ENCODE results near the gene ATPAF1.

The ATPAF1 gene

DNA sequence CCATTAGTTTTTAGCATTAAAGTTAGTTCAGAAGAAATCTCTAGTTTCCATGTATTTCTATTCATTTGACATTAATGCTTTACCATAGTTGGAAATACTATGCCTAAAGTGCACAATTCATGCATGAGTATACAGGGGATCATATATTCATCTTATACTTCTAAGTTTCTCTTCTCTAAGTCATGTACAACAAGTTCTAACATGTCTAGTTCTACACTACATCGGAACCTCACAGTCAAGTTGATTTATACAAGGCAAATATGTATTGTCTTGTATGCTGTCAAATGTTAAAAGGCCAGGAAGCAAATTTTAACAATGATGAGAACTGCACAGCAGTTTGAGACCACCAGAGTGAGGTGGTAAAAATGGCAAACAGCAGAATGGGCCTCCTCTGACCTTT, 28.6 kb downstream of the ATPAF1 start:
- Mint-ChIP-seq H3K4me3 (no peak overlapping the region), H3K27ac (peak overlapping the region; percentile 89 to 95 (median 94)), H3K9me3 (no peaks in the 10 kb centered on the region), H3K36me3 (ENCODE audit: low read depth) (peaks cover 42% of the 10 kb centered on the region), H3K27me3 (ENCODE audit: low read depth) (no peaks in the 10 kb centered on the region), H3K4me1 (peaks cover 15% of the 10 kb centered on the region)
- TF ChIP-seq, protein P1, sequence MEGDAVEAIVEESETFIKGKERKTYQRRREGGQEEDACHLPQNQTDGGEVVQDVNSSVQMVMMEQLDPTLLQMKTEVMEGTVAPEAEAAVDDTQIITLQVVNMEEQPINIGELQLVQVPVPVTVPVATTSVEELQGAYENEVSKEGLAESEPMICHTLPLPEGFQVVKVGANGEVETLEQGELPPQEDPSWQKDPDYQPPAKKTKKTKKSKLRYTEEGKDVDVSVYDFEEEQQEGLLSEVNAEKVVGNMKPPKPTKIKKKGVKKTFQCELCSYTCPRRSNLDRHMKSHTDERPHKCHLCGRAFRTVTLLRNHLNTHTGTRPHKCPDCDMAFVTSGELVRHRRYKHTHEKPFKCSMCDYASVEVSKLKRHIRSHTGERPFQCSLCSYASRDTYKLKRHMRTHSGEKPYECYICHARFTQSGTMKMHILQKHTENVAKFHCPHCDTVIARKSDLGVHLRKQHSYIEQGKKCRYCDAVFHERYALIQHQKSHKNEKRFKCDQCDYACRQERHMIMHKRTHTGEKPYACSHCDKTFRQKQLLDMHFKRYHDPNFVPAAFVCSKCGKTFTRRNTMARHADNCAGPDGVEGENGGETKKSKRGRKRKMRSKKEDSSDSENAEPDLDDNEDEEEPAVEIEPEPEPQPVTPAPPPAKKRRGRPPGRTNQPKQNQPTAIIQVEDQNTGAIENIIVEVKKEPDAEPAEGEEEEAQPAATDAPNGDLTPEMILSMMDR (IDR thresholded peaks at IDR 0.05; ENCODE audit: unreplicated experiment in 3 of 3) = no peak

DNA sequence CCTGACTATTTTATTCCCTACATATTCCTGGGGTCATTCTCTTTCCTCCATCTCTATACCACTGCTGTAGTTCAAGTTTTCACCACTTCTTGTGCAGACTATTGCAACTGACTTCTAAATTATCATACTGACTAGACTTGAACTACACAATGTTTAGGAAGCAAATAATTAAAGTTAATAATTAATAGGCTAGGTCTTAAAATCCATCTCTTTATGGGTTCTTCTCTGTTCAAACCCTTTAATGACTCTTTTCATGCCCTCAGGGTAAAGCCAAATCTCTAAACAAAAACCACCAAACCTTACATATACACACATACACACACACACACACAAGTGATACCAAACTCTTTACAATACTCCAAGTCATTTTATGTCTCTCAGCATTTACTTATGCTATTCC, 29.2 kb downstream of the ATPAF1 start:
- H3K36me3 Mint-ChIP-seq (ENCODE audit: low read depth) = peaks cover 48% of the 10 kb centered on the region
- H3K9me3 Mint-ChIP-seq = no peaks in the 10 kb centered on the region
- peaks cover 15% of the 10 kb centered on the region for H3K4me1 Mint-ChIP-seq
- H3K27me3 Mint-ChIP-seq (ENCODE audit: low read depth) = no peaks in the 10 kb centered on the region
- TF ChIP-seq, protein P1 (IDR thresholded peaks at IDR 0.05; ENCODE audit: unreplicated experiment in 3 of 3) = no peak
- peak overlapping the region in 1 of 3 experiments; percentile 11 for H3K4me3 Mint-ChIP-seq
- H3K27ac Mint-ChIP-seq = peak overlapping the region; percentile 89 to 95 (median 94)

DNA sequence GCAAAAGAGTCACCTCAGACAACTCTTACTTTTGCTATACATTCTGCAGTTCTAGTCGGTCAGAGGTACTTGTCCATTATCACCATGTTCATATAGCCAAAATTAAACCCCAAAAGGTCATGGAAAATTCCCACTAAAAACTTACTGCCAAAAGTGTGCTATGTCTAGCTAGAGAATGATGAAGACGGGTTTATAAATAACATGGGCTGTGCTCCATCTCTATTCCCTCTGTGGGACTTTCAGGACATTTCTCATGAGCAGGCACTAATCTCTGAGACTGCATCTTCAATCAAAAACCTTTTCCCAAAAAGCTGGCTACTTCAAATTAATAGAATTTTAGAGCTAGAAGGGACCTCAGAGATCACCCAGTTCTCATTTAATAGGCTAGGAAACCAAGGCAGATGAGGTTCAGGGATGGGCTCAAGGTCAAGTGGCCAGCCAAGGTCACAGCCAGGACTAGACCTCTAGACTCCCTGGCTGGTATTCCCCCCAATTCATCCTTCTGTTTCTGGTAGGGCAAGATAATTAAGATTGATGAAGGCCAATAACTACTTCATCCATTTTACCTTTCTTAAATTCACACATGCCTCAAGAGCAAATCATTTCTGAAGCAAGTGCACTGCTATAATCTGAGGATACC, 30.6 kb downstream of the ATPAF1 start:
- Mint-ChIP-seq H3K27me3 (ENCODE audit: low read depth) (no peaks in the 10 kb centered on the region), H3K36me3 (ENCODE audit: low read depth) (peaks cover 56% of the 10 kb centered on the region), H3K4me1 (peaks cover 10% of the 10 kb centered on the region), H3K27ac (peak overlapping the region in 1 of 3 experiments; percentile 28), H3K4me3 (no peak overlapping the region), H3K9me3 (no peaks in the 10 kb centered on the region)
- TF ChIP-seq, protein P1 (IDR thresholded peaks at IDR 0.05; ENCODE audit: unreplicated experiment in 3 of 3) = no peak

DNA sequence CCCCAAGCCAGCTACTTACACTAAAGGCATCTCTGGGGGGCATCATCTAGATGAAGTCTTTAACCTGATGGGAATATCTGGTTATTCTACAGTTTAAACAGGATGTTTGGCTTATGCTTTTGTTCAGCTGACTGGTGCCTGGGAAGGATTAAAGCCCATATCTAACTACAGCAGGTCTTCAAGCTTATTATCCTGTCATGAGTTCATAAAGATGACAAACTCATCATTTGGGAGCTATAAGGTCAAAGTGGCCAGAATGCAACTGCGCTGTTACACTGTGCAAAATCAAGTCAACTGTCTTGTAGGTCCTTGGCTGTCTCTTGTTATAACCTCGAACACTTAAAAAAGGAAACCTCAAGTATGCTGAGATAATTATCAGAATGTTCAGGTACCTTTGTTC, 33.0 kb downstream of the ATPAF1 start:
- H3K4me1 Mint-ChIP-seq = peaks cover 10% of the 10 kb centered on the region
- H3K9me3 Mint-ChIP-seq = no peaks in the 10 kb centered on the region
- TF ChIP-seq, protein P1 (IDR thresholded peaks at IDR 0.05; ENCODE audit: unreplicated experiment in 3 of 3) = no peak
- H3K36me3 Mint-ChIP-seq (ENCODE audit: low read depth) = peaks cover 52% of the 10 kb centered on the region
- H3K27me3 Mint-ChIP-seq (ENCODE audit: low read depth) = no peaks in the 10 kb centered on the region
- peak overlapping the region in 1 of 3 experiments; percentile 16 for H3K27ac Mint-ChIP-seq
- H3K4me3 Mint-ChIP-seq = no peak overlapping the region

DNA sequence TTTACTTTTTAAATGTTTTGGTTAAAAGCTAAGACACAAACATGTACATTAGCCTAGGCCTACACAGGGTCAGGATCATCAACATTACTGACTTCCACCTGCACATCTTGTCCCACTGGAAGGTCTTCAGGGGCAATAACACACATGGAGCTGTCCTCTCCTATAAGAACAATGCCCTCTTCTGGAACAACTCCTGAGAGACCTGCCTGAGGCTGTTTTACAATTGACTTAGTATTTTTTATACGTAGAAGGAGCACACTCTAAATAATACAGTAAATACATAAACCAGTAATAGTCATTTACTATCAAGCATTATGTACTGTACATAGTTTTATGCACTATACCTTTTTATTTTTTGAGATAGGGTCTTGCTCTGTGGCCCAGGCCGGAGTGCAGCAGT, 37.4 kb downstream of the ATPAF1 start:
- no peaks in the 10 kb centered on the region for H3K9me3 Mint-ChIP-seq
- TF ChIP-seq, protein P1 (IDR thresholded peaks at IDR 0.05; ENCODE audit: unreplicated experiment in 3 of 3) = no peak
- no peak overlapping the region for H3K27ac Mint-ChIP-seq

More for the DNA sequence above, 37.4 kb downstream of the ATPAF1 start:
- Mint-ChIP-seq H3K4me1 (no peaks in the 10 kb centered on the region), H3K36me3 (ENCODE audit: low read depth) (peaks cover 43% of the 10 kb centered on the region), H3K27me3 (ENCODE audit: low read depth) (no peaks in the 10 kb centered on the region), H3K4me3 (no peak overlapping the region)
